8988T (cell line): ENCODE data around the gene ITGA11.
A peak's percentile ranks its signal among the peaks of the same experiment; 100 is the strongest.

Experiments used
- DNase-seq: peaks from one replicate; pipeline ENCODE4 v3.0.0; 2011

Gene ITGA11

DNA sequence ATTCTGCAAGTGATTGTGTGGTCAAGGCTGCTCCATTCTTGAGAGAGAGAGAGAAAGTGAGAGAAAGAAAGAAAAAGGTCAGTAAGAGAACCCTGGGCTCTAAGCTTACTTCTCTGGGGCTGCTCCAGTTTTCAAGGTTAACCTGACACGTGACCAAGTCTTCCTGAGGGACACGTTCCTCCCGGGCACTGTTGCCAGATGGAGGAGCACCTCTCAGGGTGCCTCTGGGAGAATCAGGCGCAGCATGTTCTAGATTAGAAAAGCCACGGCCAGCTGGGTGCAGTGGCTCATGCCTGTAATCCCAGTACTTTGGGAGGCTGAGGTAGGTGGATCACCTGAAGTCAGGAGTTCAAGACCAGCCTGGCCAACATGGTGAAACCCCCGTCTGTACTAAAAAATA, 60.8 kb downstream of the ITGA11 start:
- DNase-seq, result no peak

GRCh38 chr15:68370768-68371151, 61.2 kb downstream of the ITGA11 start:
- no peak for DNase-seq

- DNase-seq, result no peak
Observed at GRCh38 chr15:68369931-68370767, 61.8 kb downstream of the ITGA11 start.

- DNase-seq, result no peak
Observed at GRCh38 chr15:68368731-68369435, 63.1 kb downstream of the ITGA11 start.

GRCh38 chr15:68367992-68368391, 64.0 kb downstream of the ITGA11 start:
- DNase-seq, result no peak

DNA sequence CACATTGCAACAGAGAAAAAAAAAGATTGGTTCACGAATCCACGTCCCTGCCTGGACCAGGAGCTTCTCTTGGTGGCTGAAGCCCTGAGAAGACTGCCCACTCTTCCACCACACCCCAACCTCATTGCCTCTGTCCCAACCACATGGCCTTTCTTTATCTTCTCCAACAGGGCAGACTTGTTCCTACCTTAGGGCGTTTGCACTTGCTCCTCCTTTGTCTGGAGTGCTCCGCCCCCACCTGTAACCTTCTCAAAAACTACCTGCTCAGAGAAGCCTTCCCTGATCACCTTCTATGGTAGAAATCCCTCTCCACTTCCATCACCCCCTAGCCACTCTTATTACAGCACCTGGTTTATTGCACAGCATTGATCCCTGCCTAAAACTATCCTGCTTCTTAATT, 64.7 kb downstream of the ITGA11 start:
- DNase-seq, result no peak

GRCh38 chr15:68366314-68366713, 65.6 kb downstream of the ITGA11 start:
- peak; percentile 27 for DNase-seq

DNA sequence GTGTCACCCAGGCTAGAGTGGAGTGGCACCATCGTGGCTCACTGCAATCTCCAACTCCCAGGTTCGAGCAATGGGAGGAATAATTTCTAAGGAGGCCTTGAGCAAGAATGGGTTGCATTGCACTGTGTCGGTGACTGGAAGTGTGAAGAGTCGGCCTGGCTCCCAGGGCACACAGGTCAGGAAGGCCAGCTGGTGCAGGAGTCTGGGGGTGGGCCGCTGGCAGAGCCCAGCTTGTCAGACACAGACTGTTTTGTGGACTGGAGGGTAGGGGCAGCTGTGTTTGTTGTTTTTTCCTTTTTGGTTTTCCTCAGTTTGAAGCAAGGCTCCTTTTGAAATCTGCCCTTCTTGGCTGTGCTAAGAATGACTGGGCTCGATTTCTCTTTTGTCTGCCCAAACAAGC, 66.2 kb downstream of the ITGA11 start:
- no peak for DNase-seq

- DNase-seq, result no peak
Observed at GRCh38 chr15:68365140-68365745, 66.7 kb downstream of the ITGA11 start.

DNA sequence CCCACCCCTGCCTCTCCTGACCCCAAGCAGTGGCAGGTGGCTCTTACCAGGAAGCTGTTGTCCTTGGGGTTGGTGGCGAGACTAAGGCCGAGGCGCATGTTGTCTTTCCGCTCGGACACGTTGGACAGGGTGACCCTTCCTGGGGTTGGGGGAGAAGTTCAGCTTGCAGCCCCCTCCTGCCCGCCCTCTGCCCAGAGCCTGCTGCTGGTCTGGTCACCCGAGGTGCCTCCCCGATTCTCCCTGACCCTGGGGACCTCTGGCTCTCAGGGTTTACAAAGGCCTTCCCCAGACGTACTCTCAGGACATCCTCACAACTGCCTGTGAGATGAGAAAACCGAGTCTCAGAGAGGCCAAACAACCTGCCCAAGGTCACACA, 67.3 kb downstream of the ITGA11 start:
- DNase-seq, result no peak

- no peak for DNase-seq
Observed at GRCh38 chr15:68364028-68364659, 67.8 kb downstream of the ITGA11 start.

GRCh38 chr15:68363353-68363752, 68.6 kb downstream of the ITGA11 start:
- DNase-seq, result no peak

GRCh38 chr15:68362537-68363126, 69.3 kb downstream of the ITGA11 start:
- no peak for DNase-seq

DNA sequence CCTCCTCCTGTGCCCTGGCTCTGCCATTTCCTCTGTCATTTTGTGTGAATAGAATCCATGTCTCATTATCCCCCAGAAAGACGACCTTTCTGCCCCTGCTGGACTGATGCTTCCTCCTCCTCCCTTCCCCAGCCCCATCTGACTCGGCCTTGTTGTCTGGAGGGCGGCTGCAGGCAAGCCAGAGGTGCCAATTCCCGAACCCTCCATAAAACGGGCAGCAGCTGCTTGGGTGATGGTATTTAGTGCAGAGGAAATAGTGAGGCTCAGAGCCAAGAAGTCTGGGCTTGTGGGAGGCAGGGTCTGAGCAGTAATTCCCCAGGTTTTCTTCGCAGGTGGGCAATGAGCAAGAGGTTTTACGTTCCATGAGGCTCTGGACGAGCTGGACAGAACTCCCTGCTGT, 71.2 kb downstream of the ITGA11 start:
- DNase-seq, result no peak

DNA sequence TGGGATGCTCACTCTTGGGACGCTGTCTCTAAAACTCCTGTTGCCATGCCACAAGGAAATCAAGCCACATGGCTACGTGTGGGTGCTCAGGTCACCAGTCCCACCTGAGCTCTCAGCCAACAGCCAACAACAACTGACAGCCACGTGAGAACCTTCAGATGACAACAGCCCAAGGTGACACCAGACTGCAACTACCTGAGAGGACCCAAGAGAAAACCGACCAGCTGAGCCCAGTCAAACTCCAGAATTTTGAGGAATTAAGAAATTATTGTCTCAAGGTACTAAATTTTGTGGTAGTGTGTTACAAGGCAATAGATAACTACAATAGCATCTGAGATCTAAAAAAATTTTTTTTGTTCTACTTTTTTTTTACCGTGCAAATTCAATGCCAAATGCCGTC, 75.2 kb downstream of the ITGA11 start:
- no peak for DNase-seq

- no peak for DNase-seq
Observed at GRCh38 chr15:68354923-68355322, 77.0 kb downstream of the ITGA11 start.

DNA sequence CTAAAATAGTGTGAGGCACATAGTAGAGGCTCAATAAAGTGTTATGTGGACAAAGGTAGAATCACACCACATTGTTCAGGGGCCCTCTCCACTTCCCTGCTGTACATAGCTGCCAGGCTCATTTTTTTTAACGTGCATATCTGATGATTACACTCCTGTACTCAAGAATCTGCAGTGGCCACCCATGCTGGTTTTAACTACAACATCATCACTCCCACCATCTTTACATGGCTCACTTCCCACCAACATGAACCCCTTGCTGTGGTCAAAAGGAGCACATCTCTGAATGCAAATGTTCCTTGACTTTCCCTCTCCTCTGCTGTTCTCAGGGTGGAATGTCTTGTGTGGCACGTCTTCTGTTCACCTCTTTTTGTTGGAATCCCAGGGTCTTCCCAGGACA, 77.7 kb downstream of the ITGA11 start:
- DNase-seq, result no peak

DNA sequence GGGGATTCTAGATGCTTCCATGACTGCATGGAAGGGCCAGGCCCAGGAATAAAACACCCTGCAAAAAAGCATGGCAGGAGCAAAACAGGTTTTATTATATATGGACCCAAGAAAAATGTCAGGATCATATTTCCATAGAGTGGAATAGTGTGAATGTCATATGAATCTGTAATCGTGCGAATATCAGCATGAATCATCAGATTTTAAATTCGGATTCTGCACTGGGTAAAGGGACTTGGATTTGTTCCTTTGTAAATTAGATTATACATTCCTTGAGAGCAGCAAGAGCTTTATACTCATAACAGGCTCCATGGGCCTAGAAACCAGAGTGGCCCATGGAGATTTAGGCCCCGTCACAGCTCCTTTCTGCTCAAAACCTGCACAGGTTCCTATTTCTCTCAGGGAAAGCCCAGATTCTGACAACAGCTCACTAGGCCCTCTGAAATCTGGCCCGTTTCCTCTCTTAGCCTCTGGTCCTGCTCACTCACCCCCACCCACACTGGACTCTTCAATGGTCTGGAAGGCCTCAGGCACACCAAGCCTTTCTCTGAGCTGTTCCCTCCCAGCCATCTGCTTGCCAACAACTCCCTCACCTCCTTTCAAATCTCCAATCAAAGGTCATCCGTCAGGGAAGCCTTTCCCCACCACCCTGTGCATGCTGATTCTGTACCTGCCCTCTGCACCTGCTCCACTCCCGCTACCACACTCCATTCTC, 78.4 kb downstream of the ITGA11 start:
- DNase-seq, result no peak

DNA sequence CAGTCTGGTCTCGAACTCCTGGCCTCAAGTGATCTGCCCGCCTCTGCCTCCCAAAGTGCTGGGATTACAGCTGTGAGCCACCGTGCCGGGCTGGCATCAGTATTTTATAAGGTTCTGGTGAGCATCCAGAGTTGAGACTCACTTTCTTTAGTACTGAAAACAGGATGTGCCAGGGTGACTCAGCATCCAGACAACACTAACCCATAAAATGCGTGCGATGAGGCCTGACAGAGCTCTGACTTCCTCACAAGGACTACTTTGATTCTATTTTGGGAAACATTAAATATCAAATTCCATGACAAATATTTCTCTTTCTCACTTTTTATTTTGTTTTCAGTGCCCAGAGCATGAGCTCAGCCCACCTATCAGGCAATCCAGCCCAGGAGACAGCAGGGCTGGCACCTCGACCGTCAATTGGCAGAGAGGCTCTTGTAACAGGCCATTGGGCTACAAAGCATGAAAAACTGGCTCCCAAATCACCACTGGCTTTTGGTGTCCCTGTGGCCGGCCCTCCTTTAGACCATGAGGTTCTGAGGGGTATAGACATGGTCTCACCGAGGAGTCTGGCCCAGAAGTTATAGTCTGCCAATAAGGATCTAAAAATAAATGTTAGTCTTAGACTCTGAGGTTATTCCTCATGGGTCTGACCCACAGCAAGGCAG, 79.4 kb downstream of the ITGA11 start:
- peak; percentile 27 for DNase-seq

DNA sequence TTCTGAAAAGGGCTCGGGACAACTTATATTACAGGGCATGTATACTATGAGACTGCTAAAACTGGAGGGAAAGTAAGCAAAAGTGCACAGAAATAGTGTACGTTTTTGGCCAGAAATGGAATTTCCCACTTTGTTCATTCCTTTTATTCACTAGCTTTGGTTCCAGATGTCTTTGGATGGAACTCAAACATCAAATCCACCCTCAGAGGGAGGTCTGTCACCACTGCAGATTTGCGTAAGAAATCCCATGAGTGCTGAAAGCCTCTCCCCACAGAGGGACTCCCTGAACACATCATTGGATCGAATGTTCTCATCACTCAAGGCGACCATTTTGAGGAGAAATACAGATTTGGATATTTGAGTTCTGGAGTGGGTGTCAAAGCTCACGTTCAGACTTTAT, 82.8 kb downstream of the ITGA11 start:
- DNase-seq, result no peak

DNA sequence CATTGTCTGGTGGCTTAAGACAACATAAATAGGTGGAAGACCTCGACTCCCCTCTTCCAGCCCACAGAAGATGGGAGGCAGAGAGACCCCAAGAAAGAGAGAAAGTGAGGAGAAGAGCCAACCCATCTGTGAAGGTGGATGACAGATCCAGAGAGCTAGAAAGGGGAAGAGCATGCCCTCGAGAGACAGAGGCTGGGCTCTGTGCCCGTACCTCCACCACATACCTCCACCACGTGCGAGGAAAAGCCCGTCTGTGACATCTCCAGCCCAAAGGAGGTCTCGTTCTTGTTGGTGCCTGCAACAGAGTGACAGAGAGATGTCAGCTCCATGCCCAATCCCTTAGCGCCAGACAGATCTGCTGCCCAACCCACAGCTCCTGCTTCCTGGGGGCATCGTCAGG, 83.4 kb downstream of the ITGA11 start:
- DNase-seq, result no peak

- DNase-seq, result no peak
Observed at GRCh38 chr15:68348081-68348480, 83.9 kb downstream of the ITGA11 start.
